Glutamatergic neuron (in vitro differentiated cells): ENCODE results near the gene SIPA1L2. TPM values are rescaled to one million over a fixed set of nuclear protein-coding genes. Genes with fewer than 3 reads are reported as not detected.
A peak's percentile ranks its signal among the peaks of the same experiment; 100 is the strongest.

Experiments
- DNase-seq: peaks from one replicate; pipeline ENCODE4 v3.0.0; 2022
- H3K27ac Mint-ChIP-seq: one replicate; pipeline ENCODE4 v1.8.0; 2020; ENCODE audit warnings: mild to moderate bottlenecking, mixed read lengths, inconsistent platforms; ENCODE audit not compliant: unreplicated experiment
- H3K27me3 Mint-ChIP-seq: one replicate; pipeline ENCODE4 v1.8.0; 2020; ENCODE audit warnings: mild to moderate bottlenecking, moderate library complexity, mixed read lengths, inconsistent platforms; ENCODE audit not compliant: unreplicated experiment
- H3K36me3 Mint-ChIP-seq: one replicate; pipeline ENCODE4 v1.8.0; 2020; ENCODE audit warnings: mild to moderate bottlenecking, mixed read lengths, inconsistent platforms; ENCODE audit not compliant: unreplicated experiment
- H3K4me1 Mint-ChIP-seq: one replicate; pipeline ENCODE4 v1.8.0; 2020; ENCODE audit warnings: mild to moderate bottlenecking, low read depth, mixed read lengths, inconsistent platforms; ENCODE audit not compliant: unreplicated experiment
- H3K4me3 Mint-ChIP-seq: one replicate; pipeline ENCODE4 v1.8.0; 2020; ENCODE audit warnings: mild to moderate bottlenecking, mixed read lengths, inconsistent platforms; ENCODE audit not compliant: unreplicated experiment
- H3K9me3 Mint-ChIP-seq: one replicate; pipeline ENCODE4 v1.8.0; 2020; ENCODE audit warnings: mild to moderate bottlenecking, moderate library complexity, mixed read lengths, inconsistent platforms; ENCODE audit not compliant: unreplicated experiment
- CTCF ChIP-seq: fragments of 200-600 bp; sonication (generic); IDR thresholded peaks from one replicate; pipeline ENCODE4 v1.5.0; 2021; ENCODE audit not compliant: partially characterized antibody, unreplicated experiment
- long read RNA-seq: library from polyadenylated mRNA; unstranded; transcript quantifications from one replicate; pipeline ENCODE4 v2.0.0, GENCODE V29; 2020; ENCODE audit not compliant: unreplicated experiment
- total RNA-seq: library from RNA; stranded (reverse); fragmentation: NEBNext Ultra II Directional; extraction: Animal tissue kit (Norgen Biotek cat#: 25700); gene quantifications from one replicate; pipeline ENCODE4 v1.2.1, GENCODE V29; 2021; ENCODE audit not compliant: unreplicated experiment

Gene SIPA1L2, protein sequence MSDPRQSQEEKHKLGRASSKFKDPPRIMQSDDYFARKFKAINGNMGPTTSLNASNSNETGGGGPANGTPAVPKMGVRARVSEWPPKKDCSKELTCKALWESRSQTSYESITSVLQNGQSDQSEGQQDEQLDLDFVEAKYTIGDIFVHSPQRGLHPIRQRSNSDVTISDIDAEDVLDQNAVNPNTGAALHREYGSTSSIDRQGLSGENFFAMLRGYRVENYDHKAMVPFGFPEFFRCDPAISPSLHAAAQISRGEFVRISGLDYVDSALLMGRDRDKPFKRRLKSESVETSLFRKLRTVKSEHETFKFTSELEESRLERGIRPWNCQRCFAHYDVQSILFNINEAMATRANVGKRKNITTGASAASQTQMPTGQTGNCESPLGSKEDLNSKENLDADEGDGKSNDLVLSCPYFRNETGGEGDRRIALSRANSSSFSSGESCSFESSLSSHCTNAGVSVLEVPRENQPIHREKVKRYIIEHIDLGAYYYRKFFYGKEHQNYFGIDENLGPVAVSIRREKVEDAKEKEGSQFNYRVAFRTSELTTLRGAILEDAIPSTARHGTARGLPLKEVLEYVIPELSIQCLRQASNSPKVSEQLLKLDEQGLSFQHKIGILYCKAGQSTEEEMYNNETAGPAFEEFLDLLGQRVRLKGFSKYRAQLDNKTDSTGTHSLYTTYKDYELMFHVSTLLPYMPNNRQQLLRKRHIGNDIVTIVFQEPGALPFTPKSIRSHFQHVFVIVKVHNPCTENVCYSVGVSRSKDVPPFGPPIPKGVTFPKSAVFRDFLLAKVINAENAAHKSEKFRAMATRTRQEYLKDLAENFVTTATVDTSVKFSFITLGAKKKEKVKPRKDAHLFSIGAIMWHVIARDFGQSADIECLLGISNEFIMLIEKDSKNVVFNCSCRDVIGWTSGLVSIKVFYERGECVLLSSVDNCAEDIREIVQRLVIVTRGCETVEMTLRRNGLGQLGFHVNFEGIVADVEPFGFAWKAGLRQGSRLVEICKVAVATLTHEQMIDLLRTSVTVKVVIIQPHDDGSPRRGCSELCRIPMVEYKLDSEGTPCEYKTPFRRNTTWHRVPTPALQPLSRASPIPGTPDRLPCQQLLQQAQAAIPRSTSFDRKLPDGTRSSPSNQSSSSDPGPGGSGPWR (N-terminal part only)
- 177 TPM for total RNA-seq
- long read RNA-seq, partial matches to known transcripts, result 3 of 9 reads
- long read RNA-seq, other reads (novel, unspliced or antisense), result 5 of 9 reads

DNA sequence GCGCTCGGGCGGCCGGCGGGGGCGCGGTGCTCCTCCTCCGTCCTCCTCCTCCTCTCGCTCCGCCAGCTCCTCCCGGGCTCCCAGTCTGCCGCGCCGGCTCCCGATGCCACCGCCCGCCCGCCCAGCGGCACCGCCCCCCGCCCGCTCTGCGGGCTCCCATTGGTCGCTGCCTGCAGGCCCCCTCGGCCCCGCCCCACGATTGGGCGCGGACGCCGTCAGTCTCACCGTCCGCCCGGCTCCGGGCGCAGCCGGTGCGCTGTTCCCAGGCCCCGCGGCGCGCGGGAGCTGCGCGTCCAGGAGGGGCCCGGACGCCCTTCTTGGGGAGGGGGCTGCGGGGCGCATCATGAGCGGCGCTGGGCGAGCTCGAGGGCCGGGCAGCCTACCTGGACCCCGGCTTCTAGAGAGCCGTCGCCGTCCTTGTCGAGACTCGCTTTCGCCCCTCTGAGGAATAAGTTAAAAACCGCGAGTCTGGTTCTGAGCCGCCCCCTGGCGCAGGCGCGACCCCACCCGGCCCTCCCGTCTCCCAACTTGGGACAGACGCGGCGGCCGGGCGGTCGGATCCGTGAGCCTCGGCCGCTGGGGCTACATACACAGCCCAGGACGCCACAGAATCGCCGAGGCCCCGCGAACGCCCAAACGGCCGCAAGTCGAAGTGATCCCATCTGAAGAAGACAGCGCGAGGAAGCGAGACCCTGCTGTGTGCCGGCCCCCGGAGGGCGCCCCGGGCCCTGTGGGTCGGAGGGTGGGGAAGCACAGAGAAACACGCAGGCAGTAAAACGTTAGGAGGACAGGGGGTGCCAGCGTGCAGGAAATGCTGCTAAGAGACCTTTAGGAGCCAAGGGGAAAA lies at the start of gene SIPA1L2:
Gene SIPA1L2, minus strand, starts transcription at position 87 of the 847 bp plus-strand sequence. CDS start 114,794 bp downstream, outside the sequence.
- peak; percentile 60 for TF ChIP-seq CTCF
- H3K27me3 Mint-ChIP-seq, result peaks cover 5% of the 10 kb centered on the region
- peak within 1 kb of the TSS; percentile 98 for H3K27ac Mint-ChIP-seq

GRCh38 chr1:232678185-232678886 lies 48.4 kb upstream of the SIPA1L2 start:
- H3K9me3 Mint-ChIP-seq, result peaks cover 3% of the 10 kb centered on the region
- no peak for DNase-seq
- H3K27ac Mint-ChIP-seq, result no peak overlapping the region
- no peak overlapping the region for H3K4me3 Mint-ChIP-seq
- TF ChIP-seq CTCF, result no peak
- no peaks in the 10 kb centered on the region for H3K27me3 Mint-ChIP-seq
- no peaks in the 10 kb centered on the region for H3K36me3 Mint-ChIP-seq
- H3K4me1 Mint-ChIP-seq, result no peaks in the 10 kb centered on the region

More for the DNA sequence above, at the start of gene SIPA1L2:
- Mint-ChIP-seq H3K4me1 (peaks cover 18% of the 10 kb centered on the region), H3K9me3 (peaks cover 12% of the 10 kb centered on the region), H3K4me3 (peak within 1 kb of the TSS; percentile 98), H3K36me3 (peaks cover 4% of the 10 kb centered on the region)
- peak; percentile 97 for DNase-seq

GRCh38 chr1:232676307-232676706 lies 46.4 kb upstream of the SIPA1L2 start:
- H3K27ac Mint-ChIP-seq, result no peak overlapping the region
- no peak for DNase-seq
- H3K9me3 Mint-ChIP-seq, result no peaks in the 10 kb centered on the region
- no peaks in the 10 kb centered on the region for H3K4me1 Mint-ChIP-seq
- TF ChIP-seq CTCF, result no peak
- no peak overlapping the region for H3K4me3 Mint-ChIP-seq
- H3K27me3 Mint-ChIP-seq, result no peaks in the 10 kb centered on the region
- no peaks in the 10 kb centered on the region for H3K36me3 Mint-ChIP-seq

DNA sequence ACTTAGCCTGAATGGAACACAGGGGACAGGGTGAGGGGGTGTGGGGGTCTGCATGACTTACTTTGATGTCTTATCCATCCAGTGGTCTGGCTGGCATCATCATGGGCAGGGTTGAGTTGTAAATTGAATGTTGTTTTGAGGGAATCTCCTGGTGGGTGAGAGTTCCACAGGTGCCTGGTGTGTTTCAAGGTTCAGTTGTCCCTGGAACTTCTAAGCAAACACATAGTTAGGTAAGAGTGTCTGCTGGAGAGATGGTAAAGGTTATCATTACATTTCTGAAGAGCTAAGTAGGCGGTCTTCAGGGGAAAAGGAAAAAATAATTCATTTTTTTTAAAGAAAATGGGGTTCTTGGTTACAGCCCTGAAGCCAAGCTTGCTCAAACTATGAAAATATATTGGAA lies 46.0 kb upstream of the SIPA1L2 start:
- Mint-ChIP-seq H3K27ac (no peak overlapping the region), H3K4me3 (no peak overlapping the region), H3K4me1 (no peaks in the 10 kb centered on the region), H3K9me3 (no peaks in the 10 kb centered on the region), H3K36me3 (no peaks in the 10 kb centered on the region), H3K27me3 (no peaks in the 10 kb centered on the region)
- no peak for DNase-seq
- no peak for TF ChIP-seq CTCF
